Kidney epithelial cell (primary cell): ENCODE results near the gene KDM7A. TPM values are rescaled to one million over a fixed set of nuclear protein-coding genes. Genes with fewer than 3 reads are reported as not detected.
"Not testable (repeated sequence)": the region's sequence is repeated elsewhere in the genome, so short reads cannot be mapped to it uniquely, and the experiment has no call there.

Experiments
- DNase-seq: peaks from one replicate; pipeline ENCODE4 v3.0.0-alpha.2; 2010; ENCODE audit warnings: low read depth
- H3K27me3 ChIP-seq: 2 replicates; pipeline ENCODE4 v1.6.0; 2011; ENCODE audit warnings: low read length; ENCODE audit not compliant: control insufficient read depth, insufficient read depth
- H3K36me3 ChIP-seq: 2 replicates; pipeline ENCODE4 v1.5.1; 2011; ENCODE audit warnings: low read length; ENCODE audit not compliant: control insufficient read depth, insufficient read depth
- H3K4me3 ChIP-seq: 2 replicates; pipeline ENCODE4 v1.5.1; 2011; ENCODE audit warnings: low read depth, mild to moderate bottlenecking, control low read depth, low read length
- CTCF ChIP-seq: IDR thresholded peaks from 2 replicates; pipeline ENCODE4 v1.5.1; 2011; ENCODE audit warnings: mild to moderate bottlenecking, moderate library complexity, low read length, control low read depth, inconsistent platforms; ENCODE audit not compliant: insufficient read depth, poor library complexity, severe bottlenecking
- total RNA-seq: library from RNA; depleted of rRNA; stranded (reverse); fragments of >200 nt; gene quantifications from 2 replicates; pipeline ENCODE4 v1.2.3, GENCODE V29; 2015

KDM7A gene
- total RNA-seq, 1 donor from 2014 or later: 11.5 TPM

- Histone ChIP-seq H3K36me3 (no peaks in the 10 kb centered on the region), H3K27me3 (peaks cover 9% of the 10 kb centered on the region), H3K4me3 (no peak overlapping the region)
- DNase-seq: no peak
- no peak for TF ChIP-seq CTCF
These were observed 28.8 kb upstream of the KDM7A start for GRCh38 chr7:140205600-140205999.

- Histone ChIP-seq H3K27me3 (peaks cover 4% of the 10 kb centered on the region), H3K36me3 (no peaks in the 10 kb centered on the region), H3K4me3 (no peak overlapping the region)
- no peak for DNase-seq
- no peak for TF ChIP-seq CTCF
These were observed 26.8 kb upstream of the KDM7A start for GRCh38 chr7:140203556-140203955.

- not testable (repeated sequence) for H3K27me3 ChIP-seq, H3K36me3 ChIP-seq, H3K4me3 ChIP-seq, DNase-seq
These were observed 26.2 kb upstream of the KDM7A start for GRCh38 chr7:140202942-140203341.

GRCh38 chr7:140201393-140201792 is 24.6 kb upstream of the KDM7A start:
- TF ChIP-seq CTCF: no peak
- H3K27me3 ChIP-seq: peaks cover 4% of the 10 kb centered on the region
- no peak overlapping the region for H3K4me3 ChIP-seq
- DNase-seq: no peak
- H3K36me3 ChIP-seq: no peaks in the 10 kb centered on the region

- no peaks in the 10 kb centered on the region for H3K36me3 ChIP-seq
- no peak overlapping the region for H3K4me3 ChIP-seq
- peaks cover 2% of the 10 kb centered on the region for H3K27me3 ChIP-seq
- no peak for DNase-seq
- TF ChIP-seq CTCF: no peak
These were observed 23.5 kb upstream of the KDM7A start for GRCh38 chr7:140200061-140200989.

- no peak for TF ChIP-seq CTCF
- Histone ChIP-seq H3K4me3 (no peak overlapping the region), H3K36me3 (no peaks in the 10 kb centered on the region), H3K27me3 (no peaks in the 10 kb centered on the region)
- DNase-seq: no peak
These were observed 21.2 kb upstream of the KDM7A start for GRCh38 chr7:140197938-140198337.
